ENCODE data around the gene NOXRED1. TPM values are rescaled to one million over a fixed set of nuclear protein-coding genes. Genes with fewer than 3 reads are reported as not detected.
A peak's percentile ranks its signal among the peaks of the same experiment; 100 is the strongest.

Gene NOXRED1
- total and polyA plus RNA-seq, 10 of the 15 experiments (the other 5 are each of a cell fraction or from before 2014, with no cell fraction given), result 0.06 to 0.62 (median 0.14) TPM

DNA sequence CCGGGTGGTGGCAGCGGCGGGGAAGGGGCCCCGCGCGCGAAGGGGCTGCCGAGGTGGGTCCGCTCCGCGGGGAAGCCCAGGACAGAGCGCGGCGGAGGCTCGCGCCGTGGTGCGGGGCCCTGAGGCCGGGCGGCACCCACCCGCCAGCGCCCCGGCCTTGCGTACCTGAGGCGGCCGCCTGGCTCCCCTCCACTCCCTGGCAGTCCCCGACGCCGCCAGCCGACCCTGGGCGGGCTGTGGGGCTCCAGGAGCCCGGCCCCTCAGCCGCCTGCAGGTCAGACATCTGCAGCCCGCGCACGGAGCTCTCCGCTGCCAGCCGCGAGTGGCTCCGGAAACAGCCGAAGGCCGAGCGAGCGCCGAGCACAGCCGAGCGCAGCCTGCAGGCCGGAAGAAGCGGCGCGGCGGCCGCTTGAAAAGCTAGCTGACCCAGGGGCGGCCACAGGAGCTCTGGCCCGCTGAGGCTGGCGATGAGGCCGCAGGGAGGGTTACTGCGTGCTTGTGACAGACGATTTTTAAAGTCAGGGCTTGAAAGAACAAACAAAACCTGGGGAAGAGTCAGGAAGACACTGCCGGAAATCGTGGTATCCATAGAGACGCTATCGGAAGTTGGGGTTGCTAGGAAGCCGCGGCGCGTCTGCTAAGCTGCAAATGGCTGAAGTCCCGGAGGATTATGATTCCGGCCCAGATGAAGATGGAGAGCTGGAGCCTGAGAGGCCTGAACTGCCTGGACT is 46.4 kb downstream of the NOXRED1 start, which contains the start of the genes SAMD15 and TMED8 (continued):
- TF ChIP-seq STAT1 (conservative IDR thresholded peaks at IDR 0.05), result no peak
- TF ChIP-seq PAX5 (IDR thresholded peaks at IDR 0.05; ENCODE audit: borderline replicate concordance, low read depth, low read length), result 0 out of 2 replicates have a peak, but pooled peaks have one; percentile 16
- TF ChIP-seq BRCA1 (IDR thresholded peaks at IDR 0.05; ENCODE audit: low read depth, low read length), result no peak
- TF ChIP-seq KDM1A (IDR thresholded peaks at IDR 0.05; ENCODE audit: borderline replicate concordance), result no peak
- TF ChIP-seq ZZZ3 (IDR thresholded peaks at IDR 0.05; ENCODE audit: control insufficient read depth, insufficient read length, low read depth), result no peak
- peak in 1 of 2 experiments; percentile 49; a peak in 2 of 4 replicates for TF ChIP-seq BHLHE40 (IDR thresholded peaks at IDR 0.05; ENCODE audit: borderline replicate concordance in 1 of 2, low read depth in 2 of 2, low read length in 1 of 2)
- TF ChIP-seq SMAD5 (IDR thresholded peaks at IDR 0.05; ENCODE audit: low read depth), result 0 out of 2 replicates have a peak, but pooled peaks have one; percentile 38
- TF ChIP-seq CHD2 (IDR thresholded peaks at IDR 0.05; ENCODE audit: borderline replicate concordance, low read depth, low read length), result no peak
- TF ChIP-seq ZNF217 (IDR thresholded peaks at IDR 0.05), result 0 out of 2 replicates have a peak, but pooled peaks have one; percentile 23
- peak; percentile 70; the same call in 1 of the 2 replicates for TF ChIP-seq NR2F1 (conservative IDR thresholded peaks at IDR 0.05)
- no peak for TF ChIP-seq BCL11A (IDR thresholded peaks at IDR 0.05; ENCODE audit: low read depth, low read length)
- TF ChIP-seq CBX3 (IDR thresholded peaks at IDR 0.05; ENCODE audit: borderline replicate concordance, low read depth), result no peak
- TF ChIP-seq, protein P1, sequence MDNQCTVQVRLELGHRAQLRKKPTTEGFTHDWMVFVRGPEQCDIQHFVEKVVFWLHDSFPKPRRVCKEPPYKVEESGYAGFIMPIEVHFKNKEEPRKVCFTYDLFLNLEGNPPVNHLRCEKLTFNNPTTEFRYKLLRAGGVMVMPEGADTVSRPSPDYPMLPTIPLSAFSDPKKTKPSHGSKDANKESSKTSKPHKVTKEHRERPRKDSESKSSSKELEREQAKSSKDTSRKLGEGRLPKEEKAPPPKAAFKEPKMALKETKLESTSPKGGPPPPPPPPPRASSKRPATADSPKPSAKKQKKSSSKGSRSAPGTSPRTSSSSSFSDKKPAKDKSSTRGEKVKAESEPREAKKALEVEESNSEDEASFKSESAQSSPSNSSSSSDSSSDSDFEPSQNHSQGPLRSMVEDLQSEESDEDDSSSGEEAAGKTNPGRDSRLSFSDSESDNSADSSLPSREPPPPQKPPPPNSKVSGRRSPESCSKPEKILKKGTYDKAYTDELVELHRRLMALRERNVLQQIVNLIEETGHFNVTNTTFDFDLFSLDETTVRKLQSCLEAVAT (IDR thresholded peaks at IDR 0.05), result peak; percentile 61
- peak; percentile 93 for TF ChIP-seq LARP7 (IDR thresholded peaks at IDR 0.05)
- TF ChIP-seq, protein P2, sequence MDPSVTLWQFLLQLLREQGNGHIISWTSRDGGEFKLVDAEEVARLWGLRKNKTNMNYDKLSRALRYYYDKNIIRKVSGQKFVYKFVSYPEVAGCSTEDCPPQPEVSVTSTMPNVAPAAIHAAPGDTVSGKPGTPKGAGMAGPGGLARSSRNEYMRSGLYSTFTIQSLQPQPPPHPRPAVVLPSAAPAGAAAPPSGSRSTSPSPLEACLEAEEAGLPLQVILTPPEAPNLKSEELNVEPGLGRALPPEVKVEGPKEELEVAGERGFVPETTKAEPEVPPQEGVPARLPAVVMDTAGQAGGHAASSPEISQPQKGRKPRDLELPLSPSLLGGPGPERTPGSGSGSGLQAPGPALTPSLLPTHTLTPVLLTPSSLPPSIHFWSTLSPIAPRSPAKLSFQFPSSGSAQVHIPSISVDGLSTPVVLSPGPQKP (IDR thresholded peaks at IDR 0.05; ENCODE audit: low read depth, low read length), result 0 out of 2 replicates have a peak, but pooled peaks have one; percentile 52
- no peak for TF ChIP-seq YBX1 (IDR thresholded peaks at IDR 0.05)
- TF ChIP-seq, protein P3, sequence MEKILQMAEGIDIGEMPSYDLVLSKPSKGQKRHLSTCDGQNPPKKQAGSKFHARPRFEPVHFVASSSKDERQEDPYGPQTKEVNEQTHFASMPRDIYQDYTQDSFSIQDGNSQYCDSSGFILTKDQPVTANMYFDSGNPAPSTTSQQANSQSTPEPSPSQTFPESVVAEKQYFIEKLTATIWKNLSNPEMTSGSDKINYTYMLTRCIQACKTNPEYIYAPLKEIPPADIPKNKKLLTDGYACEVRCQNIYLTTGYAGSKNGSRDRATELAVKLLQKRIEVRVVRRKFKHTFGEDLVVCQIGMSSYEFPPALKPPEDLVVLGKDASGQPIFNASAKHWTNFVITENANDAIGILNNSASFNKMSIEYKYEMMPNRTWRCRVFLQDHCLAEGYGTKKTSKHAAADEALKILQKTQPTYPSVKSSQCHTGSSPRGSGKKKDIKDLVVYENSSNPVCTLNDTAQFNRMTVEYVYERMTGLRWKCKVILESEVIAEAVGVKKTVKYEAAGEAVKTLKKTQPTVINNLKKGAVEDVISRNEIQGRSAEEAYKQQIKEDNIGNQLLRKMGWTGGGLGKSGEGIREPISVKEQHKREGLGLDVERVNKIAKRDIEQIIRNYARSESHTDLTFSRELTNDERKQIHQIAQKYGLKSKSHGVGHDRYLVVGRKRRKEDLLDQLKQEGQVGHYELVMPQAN (conservative IDR thresholded peaks at IDR 0.05), result peak; percentile 98
- peak; percentile 56; the same call in 1 of the 2 replicates for TF ChIP-seq RB1 (IDR thresholded peaks at IDR 0.05; ENCODE audit: borderline replicate concordance)
- 0 out of 2 replicates have a peak, but pooled peaks have one; percentile 47 for TF ChIP-seq ZNF24 (IDR thresholded peaks at IDR 0.05)
- no peak for TF ChIP-seq ZBED1 (IDR thresholded peaks at IDR 0.05; ENCODE audit: borderline replicate concordance)
- TF ChIP-seq, protein P4, sequence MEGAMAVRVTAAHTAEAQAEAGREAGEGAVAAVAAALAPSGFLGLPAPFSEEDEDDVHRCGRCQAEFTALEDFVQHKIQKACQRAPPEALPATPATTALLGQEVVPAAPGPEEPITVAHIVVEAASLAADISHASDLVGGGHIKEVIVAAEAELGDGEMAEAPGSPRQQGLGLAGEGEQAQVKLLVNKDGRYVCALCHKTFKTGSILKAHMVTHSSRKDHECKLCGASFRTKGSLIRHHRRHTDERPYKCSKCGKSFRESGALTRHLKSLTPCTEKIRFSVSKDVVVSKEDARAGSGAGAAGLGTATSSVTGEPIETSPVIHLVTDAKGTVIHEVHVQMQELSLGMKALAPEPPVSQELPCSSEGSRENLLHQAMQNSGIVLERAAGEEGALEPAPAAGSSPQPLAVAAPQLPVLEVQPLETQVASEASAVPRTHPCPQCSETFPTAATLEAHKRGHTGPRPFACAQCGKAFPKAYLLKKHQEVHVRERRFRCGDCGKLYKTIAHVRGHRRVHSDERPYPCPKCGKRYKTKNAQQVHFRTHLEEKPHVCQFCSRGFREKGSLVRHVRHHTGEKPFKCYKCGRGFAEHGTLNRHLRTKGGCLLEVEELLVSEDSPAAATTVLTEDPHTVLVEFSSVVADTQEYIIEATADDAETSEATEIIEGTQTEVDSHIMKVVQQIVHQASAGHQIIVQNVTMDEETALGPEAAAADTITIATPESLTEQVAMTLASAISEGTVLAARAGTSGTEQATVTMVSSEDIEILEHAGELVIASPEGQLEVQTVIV (IDR thresholded peaks at IDR 0.05; ENCODE audit: borderline replicate concordance, partially characterized antibody), result peak; percentile 68
- TF ChIP-seq EZH2 (IDR thresholded peaks at IDR 0.05; ENCODE audit: borderline replicate concordance, control insufficient read depth, low read depth, low read length), result no peak
- peak; percentile 48; the same call in 1 of the 2 replicates for TF ChIP-seq TAF1 (IDR thresholded peaks at IDR 0.05; ENCODE audit: borderline replicate concordance, low read depth, low read length)
- TF ChIP-seq SIN3A (IDR thresholded peaks at IDR 0.05; ENCODE audit: low read depth, low read length), result peak; percentile 92; the same call in 1 of the 2 replicates

Data from GM12878 (cell line).